H1 (cell line): ENCODE measurements around the gene MAOA. TPM values are rescaled to one million over a fixed set of nuclear protein-coding genes. Genes with fewer than 3 reads are reported as not detected.
"Not testable (repeated sequence)": the region's sequence is repeated elsewhere in the genome, so short reads cannot be mapped to it uniquely, and the experiment has no call there.

Experiments used
- CTCF ChIA-PET: fragments of 300-600 bp; sonication (Branson Sonifier 250); formaldehyde crosslinking; loops from one replicate; lab custom pipeline; 2021; ENCODE audit not compliant: partially characterized antibody; lab: Charles Lee
- POLR2A ChIA-PET: fragments of 300-600 bp; sonication (Branson Sonifier 250); formaldehyde crosslinking; loops from one replicate; lab custom pipeline; 2021; ENCODE audit warnings: inconsistent platforms; ENCODE audit not compliant: partially characterized antibody; lab: Charles Lee
- DNase-seq, 2 experiments: peaks; one replicate each; pipeline versions ENCODE4 v3.0.0 to v3.0.0-alpha.2; 2010 to 2022; ENCODE audit warnings: low spot score in 2 of 2, low read depth in 1 of 2, mixed read lengths in 1 of 2
- FAIRE-seq: peaks from 2 replicates; lab custom pipeline; 2011; peaks lifted over from hg19 to GRCh38; lab: Jason Lieb, UNC
- H2AFZ ChIP-seq: 2 replicates; pipeline ENCODE4 v1.8.1; 2012; ENCODE audit warnings: low read length, inconsistent platforms
- H2AK5ac ChIP-seq: 2 replicates; pipeline ENCODE4 v1.6.1; 2013; ENCODE audit warnings: low read depth, low read length
- H2BK120ac ChIP-seq: replicated peaks from 2 replicates; pipeline ENCODE3; 2013; ENCODE audit warnings: low read depth, low read length, inconsistent platforms
- H2BK12ac ChIP-seq: 2 replicates; pipeline ENCODE4 v1.6.1; 2013; ENCODE audit warnings: low read depth, low read length
- H2BK15ac ChIP-seq: 2 replicates; pipeline ENCODE4 v1.6.1; 2013; ENCODE audit warnings: low read length
- H2BK20ac ChIP-seq: 2 replicates; pipeline ENCODE4 v1.6.1; 2013; ENCODE audit warnings: low read length
- H2BK5ac ChIP-seq: 2 replicates; pipeline ENCODE4 v1.6.1; 2013; ENCODE audit warnings: low read depth, low read length
- H3K14ac ChIP-seq: 2 replicates; pipeline ENCODE4 v1.6.1; 2013; ENCODE audit warnings: inconsistent platforms; ENCODE audit not compliant: insufficient read length
- H3K18ac ChIP-seq: 2 replicates; pipeline ENCODE4 v1.6.1; 2013; ENCODE audit warnings: low read length; ENCODE audit errors: extremely low read depth
- H3K23ac ChIP-seq: 2 replicates; pipeline ENCODE4 v1.6.1; 2013; ENCODE audit warnings: inconsistent platforms; ENCODE audit not compliant: insufficient read length
- H3K23me2 ChIP-seq: 2 replicates; pipeline ENCODE4 v1.6.1; 2013; ENCODE audit warnings: low read depth, low read length
- H3K27ac ChIP-seq: 2 replicates; pipeline ENCODE4 v1.6.1; 2011; ENCODE audit warnings: low read depth, low read length, inconsistent platforms
- H3K27me3 ChIP-seq, 4 experiments: replicated peaks in 1 of 4; 1 replicate in 1 of 4; 2 replicates in 3 of 4; pipeline versions ENCODE4 v1.6.1 to v1.8.1; 2011 to 2013; ENCODE audit warnings: low read length in 3 of 4, mild to moderate bottlenecking in 3 of 4, inconsistent platforms in 2 of 4, mixed read lengths in 2 of 4, moderate library complexity in 1 of 4; ENCODE audit not compliant: control insufficient read depth in 3 of 4, insufficient read depth in 3 of 4; ENCODE audit errors: extremely low read depth in 1 of 4
- H3K36me3 ChIP-seq, 4 experiments: 2 replicates each; pipeline versions ENCODE4 v1.6.1 to v1.8.1; 2011 to 2013; ENCODE audit warnings: mild to moderate bottlenecking in 4 of 4, low read length in 3 of 4, moderate library complexity in 2 of 4, control low read depth in 1 of 4, inconsistent platforms in 1 of 4; ENCODE audit not compliant: insufficient read depth in 4 of 4, control insufficient read depth in 2 of 4
- H3K4ac ChIP-seq: replicated peaks from 2 replicates; pipeline ENCODE3; 2013; ENCODE audit warnings: low read length, low read depth, mixed read lengths, inconsistent platforms; ENCODE audit not compliant: insufficient read length
- H3K4me1 ChIP-seq, 4 experiments: replicated peaks in 1 of 4; 1 replicate in 1 of 4; 2 replicates in 3 of 4; pipeline versions ENCODE4 v1.6.1 to v1.8.1; 2011 to 2013; ENCODE audit warnings: low read length in 3 of 4, inconsistent platforms in 2 of 4, mixed read lengths in 1 of 4; ENCODE audit not compliant: insufficient read depth in 4 of 4, control insufficient read depth in 3 of 4
- H3K4me2 ChIP-seq, 2 experiments: 2 replicates each; pipeline versions ENCODE4 v1.6.1 to v1.8.1; 2011 to 2013; ENCODE audit warnings: low read depth in 2 of 2, low read length in 2 of 2, control low read depth in 1 of 2, inconsistent platforms in 1 of 2, mild to moderate bottlenecking in 1 of 2; ENCODE audit not compliant: insufficient read depth in 1 of 2
- H3K4me3 ChIP-seq, 4 experiments: fragments of 200-600, 300-600 bp in 1 of 4; sonication (generic), shearing (Covaris generic), sonication (Bioruptor Twin) in 1 of 4; 2 replicates each; pipeline versions ENCODE4 v1.5.1 to v1.8.1; 2011 to 2016; ENCODE audit warnings: low read length in 4 of 4, low read depth in 3 of 4, control low read depth in 2 of 4, inconsistent platforms in 2 of 4, mild to moderate bottlenecking in 2 of 4, mixed read lengths in 1 of 4, moderate library complexity in 1 of 4; ENCODE audit not compliant: insufficient read depth in 2 of 4; ENCODE audit errors: extremely low read depth in 1 of 4
- H3K56ac ChIP-seq: replicated peaks from 2 replicates; pipeline ENCODE3; 2013; ENCODE audit warnings: low read depth, mild to moderate bottlenecking, mixed read lengths, low read length, inconsistent platforms; ENCODE audit not compliant: insufficient read length
- H3K79me1 ChIP-seq: 2 replicates; pipeline ENCODE4 v1.6.1; 2013; ENCODE audit warnings: low read depth, low read length, control low read depth
- H3K79me2 ChIP-seq, 2 experiments: 2 replicates each; pipeline versions ENCODE4 v1.6.1 to v1.8.1; 2012 to 2013; ENCODE audit warnings: low read length in 2 of 2, mild to moderate bottlenecking in 2 of 2, inconsistent platforms in 1 of 2; ENCODE audit not compliant: insufficient read depth in 2 of 2, control insufficient read depth in 1 of 2
- H3K9ac ChIP-seq, 4 experiments: replicated peaks in 1 of 4; 1 replicate in 1 of 4; 2 replicates in 3 of 4; pipeline versions ENCODE4 v1.6.1 to v1.8.1; 2011 to 2013; ENCODE audit warnings: low read depth in 3 of 4, low read length in 3 of 4, control low read depth in 2 of 4, mild to moderate bottlenecking in 2 of 4, moderate library complexity in 2 of 4, inconsistent platforms in 1 of 4; ENCODE audit errors: extremely low read depth in 1 of 4
- H3K9me3 ChIP-seq, 2 experiments: 2 replicates each; pipeline versions ENCODE4 v1.6.1 to v1.8.1; 2012 to 2013; ENCODE audit warnings: mild to moderate bottlenecking in 2 of 2, moderate library complexity in 2 of 2, control low read depth in 1 of 2, inconsistent platforms in 1 of 2, low read depth in 1 of 2, low read length in 1 of 2, mixed read lengths in 1 of 2; ENCODE audit not compliant: insufficient read depth in 2 of 2
- H4K20me1 ChIP-seq, 2 experiments: replicated peaks in 1 of 2; 2 replicates each; pipeline versions ENCODE3 to v1.8.1; 2011 to 2013; ENCODE audit warnings: inconsistent platforms in 2 of 2, low read length in 2 of 2, mild to moderate bottlenecking in 1 of 2; ENCODE audit not compliant: insufficient read depth in 2 of 2, control insufficient read depth in 1 of 2
- H4K5ac ChIP-seq: 2 replicates; pipeline ENCODE4 v1.6.1; 2013; ENCODE audit warnings: low read length, low read depth, mixed read lengths, inconsistent platforms; ENCODE audit not compliant: insufficient read length
- H4K8ac ChIP-seq: 2 replicates; pipeline ENCODE4 v1.8.0; 2013; ENCODE audit warnings: mild to moderate bottlenecking, moderate library complexity, low read length, inconsistent platforms; ENCODE audit not compliant: insufficient read depth; ENCODE audit errors: extremely low read depth
- H4K91ac ChIP-seq: replicated peaks from 2 replicates; pipeline ENCODE3; 2013; ENCODE audit warnings: low read length, mixed read lengths, inconsistent platforms; ENCODE audit not compliant: insufficient read length
- WGBS, 2 experiments: shearing (Covaris generic) in 1 of 2; methylation state at CpG; one replicate each; pipeline versions ENCODE4 v1.1.6 to v1.1.7; 2013 to 2015; ENCODE audit warnings: low lambda C conversion rate in 2 of 2, mixed read lengths in 2 of 2, inconsistent platforms in 1 of 2, low coverage in 1 of 2, missing lambda C conversion rate in 1 of 2; ENCODE audit not compliant: insufficient replicate concordance in 2 of 2, insufficient coverage in 1 of 2, insufficient read length in 1 of 2; ENCODE audit errors: extremely low coverage in 1 of 2, missing lambda C conversion rate in 1 of 2; 5-methylcytosine and 5-hydroxymethylcytosine counted together
- polyA plus RNA-seq, 7 experiments: library from polyadenylated mRNA; depleted of rRNA in 3 of 7; stranded (reverse) in 5 of 7; unstranded in 2 of 7; fragments of >200 nt in 5 of 7; fragments of 200-250 nt in 2 of 7; gene quantifications; 1 replicate in 5 of 7; 2 replicates in 1 of 7; 4 replicates in 1 of 7; pipeline versions ENCODE4 v1.2.1 to v1.2.3, GENCODE V29; 2011 to 2013; ENCODE audit warnings: missing spikeins in 2 of 7, mixed read lengths in 2 of 7
- total RNA-seq: library from RNA; stranded (reverse); fragmentation: NEBNext Ultra II Directional; extraction: Animal tissue kit (Norgen Biotek cat#: 25700); gene quantifications from 2 replicates; pipeline ENCODE4 v1.2.1, GENCODE V29; 2021

Gene MAOA
- total and polyA plus RNA-seq, 2 of the 8 experiments (the other 6 are each of a cell fraction or from before 2014, with no cell fraction given), result 2.6 to 8.2 TPM

GRCh38 chrX:43725227-43725626 lies 69.1 kb downstream of the MAOA start:
- H3K79me2 ChIP-seq, H2BK20ac ChIP-seq, H3K23me2 ChIP-seq, H2BK12ac ChIP-seq, H3K9ac ChIP-seq, H3K36me3 ChIP-seq, H2AK5ac ChIP-seq, H2BK120ac ChIP-seq, DNase-seq, POLR2A ChIA-PET, H4K5ac ChIP-seq, H2AFZ ChIP-seq, H3K4ac ChIP-seq, H3K9me3 ChIP-seq, H4K8ac ChIP-seq, H3K27me3 ChIP-seq, H3K18ac ChIP-seq, H3K4me3 ChIP-seq, H3K23ac ChIP-seq, H3K14ac ChIP-seq, H3K56ac ChIP-seq, FAIRE-seq, H3K4me1 ChIP-seq, H3K27ac ChIP-seq, H2BK5ac ChIP-seq, H4K20me1 ChIP-seq, H2BK15ac ChIP-seq, H4K91ac ChIP-seq, H3K4me2 ChIP-seq, H3K79me1 ChIP-seq, CTCF ChIA-PET: not testable (repeated sequence)
- WGBS, 2 experiments, result 77% methylated on average over 5 of the region's 5 CpGs; no CpG with 5 or more reads in 1 of the 2 experiments

- H4K8ac ChIP-seq, H2AFZ ChIP-seq, H3K4me3 ChIP-seq, H3K27me3 ChIP-seq, H3K79me2 ChIP-seq, H3K23me2 ChIP-seq, H3K4me2 ChIP-seq, H4K20me1 ChIP-seq, H3K27ac ChIP-seq, H2AK5ac ChIP-seq, H3K56ac ChIP-seq, H2BK120ac ChIP-seq, H4K5ac ChIP-seq, H3K23ac ChIP-seq, H2BK5ac ChIP-seq, POLR2A ChIA-PET, H3K9me3 ChIP-seq, H3K14ac ChIP-seq, H2BK12ac ChIP-seq, DNase-seq, H4K91ac ChIP-seq, H2BK20ac ChIP-seq, H2BK15ac ChIP-seq, FAIRE-seq, H3K4me1 ChIP-seq, H3K36me3 ChIP-seq, H3K9ac ChIP-seq, H3K79me1 ChIP-seq, H3K4ac ChIP-seq, H3K18ac ChIP-seq: not testable (repeated sequence)
- 83% methylated on average over 4 of the region's 6 CpGs; no CpG with 5 or more reads in 1 of the 2 experiments for WGBS, 2 experiments
- CTCF ChIA-PET, result interaction anchor here (1.3 kb wide), 1 partner anchor 9 kb away, joined by 4 read pairs; no protein-coding TSS in a partner anchor
These were observed 71.2 kb downstream of the MAOA start for GRCh38 chrX:43727254-43727653.
